Stomach (tissue), 4 donors: ENCODE data around the gene PDZRN3.

Experiments used
- POLR2A ChIP-seq, 4 donors: fragments of 450-650 bp; IDR thresholded peaks; one replicate each; pipeline ENCODE4 v1.6.1; 2016; ENCODE audit warnings: antibody characterized with exemption in 4 of 4, control low read depth in 2 of 4, mild to moderate bottlenecking in 1 of 4, moderate library complexity in 1 of 4
- TF ChIP-seq, protein P1 (sequence below), 7 experiments: fragments of 450-650 bp in 4 of 7; fragments of 200-600 bp in 3 of 7; sonication (generic) in 3 of 7; IDR thresholded peaks; one replicate each; pipeline ENCODE4 v1.5.1; 2016 to 2019; ENCODE audit warnings: antibody characterized with exemption in 7 of 7, control low read depth in 2 of 7, mild to moderate bottlenecking in 1 of 7

DNA sequence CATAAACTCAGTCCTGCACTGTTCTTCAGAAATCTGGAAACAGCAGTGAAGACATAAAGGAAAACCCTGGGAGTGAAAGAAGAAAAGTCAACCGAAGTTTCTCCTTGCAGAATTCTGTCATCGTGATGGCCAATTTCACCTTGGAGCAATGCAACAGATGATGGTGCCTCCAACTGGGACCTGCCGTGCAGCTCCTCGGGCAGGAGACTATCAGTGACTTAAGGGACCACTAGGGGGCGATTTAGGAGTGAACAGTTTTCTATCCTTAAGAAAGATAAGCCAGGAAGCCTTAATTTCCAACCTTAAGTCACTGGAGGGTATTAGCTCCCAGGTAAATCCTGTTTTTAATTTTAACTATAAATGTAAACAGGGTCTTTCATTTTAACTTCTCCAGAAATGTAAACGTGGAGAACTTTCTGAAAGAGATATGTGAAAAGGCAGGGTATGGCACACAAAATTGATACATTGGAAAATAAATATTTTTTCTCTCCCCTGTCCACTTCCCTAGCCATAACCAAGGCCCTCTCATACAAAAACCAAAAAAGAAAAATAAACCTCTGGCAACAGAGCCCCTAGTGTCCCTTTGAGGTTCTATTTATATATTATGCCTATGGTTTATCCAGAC lies 116.3 kb downstream of the PDZRN3 start:
- no peak for TF ChIP-seq POLR2A (IDR thresholded peaks at IDR 0.05)
- TF ChIP-seq, protein P1, sequence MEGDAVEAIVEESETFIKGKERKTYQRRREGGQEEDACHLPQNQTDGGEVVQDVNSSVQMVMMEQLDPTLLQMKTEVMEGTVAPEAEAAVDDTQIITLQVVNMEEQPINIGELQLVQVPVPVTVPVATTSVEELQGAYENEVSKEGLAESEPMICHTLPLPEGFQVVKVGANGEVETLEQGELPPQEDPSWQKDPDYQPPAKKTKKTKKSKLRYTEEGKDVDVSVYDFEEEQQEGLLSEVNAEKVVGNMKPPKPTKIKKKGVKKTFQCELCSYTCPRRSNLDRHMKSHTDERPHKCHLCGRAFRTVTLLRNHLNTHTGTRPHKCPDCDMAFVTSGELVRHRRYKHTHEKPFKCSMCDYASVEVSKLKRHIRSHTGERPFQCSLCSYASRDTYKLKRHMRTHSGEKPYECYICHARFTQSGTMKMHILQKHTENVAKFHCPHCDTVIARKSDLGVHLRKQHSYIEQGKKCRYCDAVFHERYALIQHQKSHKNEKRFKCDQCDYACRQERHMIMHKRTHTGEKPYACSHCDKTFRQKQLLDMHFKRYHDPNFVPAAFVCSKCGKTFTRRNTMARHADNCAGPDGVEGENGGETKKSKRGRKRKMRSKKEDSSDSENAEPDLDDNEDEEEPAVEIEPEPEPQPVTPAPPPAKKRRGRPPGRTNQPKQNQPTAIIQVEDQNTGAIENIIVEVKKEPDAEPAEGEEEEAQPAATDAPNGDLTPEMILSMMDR (IDR thresholded peaks at IDR 0.05), result peak in 5 of 7 experiments; percentile 60 to 81 (median 66)
